GM19351 (cell line): ENCODE measurements around the gene VAV3.
A peak's percentile ranks its signal among the peaks of the same experiment; 100 is the strongest.
"Not testable (repeated sequence)": the region's sequence is repeated elsewhere in the genome, so short reads cannot be mapped to it uniquely, and the experiment has no call there.

Source experiments
- ATAC-seq: cut with Tn5 transposase; IDR thresholded peaks from one replicate; pipeline ENCODE4 v1.9.1; 2021; ENCODE audit warnings: mild to moderate bottlenecking, moderate library complexity; ENCODE audit not compliant: unreplicated experiment

VAV3 gene

GRCh38 chr1:107844541-107845194, 120.3 kb downstream of the VAV3 start:
- not testable (repeated sequence) for ATAC-seq

- no peak for ATAC-seq
Measured at GRCh38 chr1:107843989-107844388, 121.0 kb downstream of the VAV3 start.

GRCh38 chr1:107842241-107842640, 122.7 kb downstream of the VAV3 start:
- ATAC-seq: no peak

GRCh38 chr1:107840725-107841124, 124.3 kb downstream of the VAV3 start:
- no peak for ATAC-seq

DNA sequence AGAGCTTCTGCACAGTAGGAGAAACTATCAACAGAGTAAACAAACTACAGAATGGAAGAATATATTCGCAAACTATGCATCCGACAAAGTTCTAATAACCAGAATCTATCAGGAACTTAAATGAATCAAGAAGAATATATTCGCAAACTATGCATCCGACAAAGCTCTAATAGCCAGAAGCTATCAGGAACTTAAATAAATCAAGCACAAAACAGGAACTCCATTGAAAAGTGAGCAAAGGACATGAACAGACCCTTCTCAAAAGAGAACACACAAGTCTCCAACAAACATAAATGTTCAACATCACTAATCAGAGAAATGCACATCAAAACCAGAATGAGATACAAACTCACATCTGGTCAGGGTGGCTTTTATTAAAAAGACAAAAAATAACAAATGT, 126.9 kb downstream of the VAV3 start:
- ATAC-seq: no peak

DNA sequence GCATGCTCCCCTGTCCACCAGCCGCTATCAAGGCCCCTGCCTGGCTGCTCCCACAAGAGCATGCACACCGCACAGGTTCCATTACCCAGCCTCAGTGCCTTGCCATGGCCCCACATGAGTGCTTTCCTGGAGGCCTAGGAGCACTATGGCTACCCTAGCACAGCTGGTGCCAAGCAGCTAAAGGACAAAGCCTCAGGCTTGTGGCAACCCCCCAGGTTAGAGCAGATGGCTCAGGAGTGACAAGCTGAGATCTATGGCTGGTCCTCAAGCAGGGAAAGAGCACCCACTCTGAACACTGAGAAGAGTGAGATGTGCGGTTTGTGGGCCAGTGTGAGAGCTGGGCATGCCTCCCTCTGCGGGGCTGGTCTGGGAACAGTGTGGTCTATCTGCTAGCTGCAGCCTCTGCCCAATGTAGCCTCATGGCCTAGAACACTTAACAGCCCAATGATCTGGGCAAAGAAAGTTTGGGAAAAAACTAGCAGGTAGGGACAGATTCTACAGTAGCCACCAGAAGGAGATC, 129.8 kb downstream of the VAV3 start:
- no peak for ATAC-seq

GRCh38 chr1:107833061-107833460, 131.9 kb downstream of the VAV3 start:
- no peak for ATAC-seq

DNA sequence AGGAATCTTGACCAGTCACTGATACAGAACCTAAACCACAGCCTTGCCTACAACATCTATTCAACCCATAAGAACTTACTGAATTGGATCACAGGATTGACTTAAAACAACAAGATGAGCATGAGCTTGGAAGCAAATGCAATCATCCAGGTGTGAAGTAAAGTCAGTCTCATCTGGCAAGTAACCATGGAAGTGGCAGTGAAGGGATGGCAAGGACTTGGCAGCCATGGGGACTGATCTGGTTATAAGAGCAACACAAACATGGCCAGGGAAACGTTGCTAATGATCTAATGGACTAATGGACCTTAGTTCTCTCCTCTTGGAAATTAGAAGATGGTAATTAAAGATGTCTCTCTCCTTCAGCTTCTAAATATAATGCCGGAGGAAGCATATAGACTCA, 133.1 kb downstream of the VAV3 start:
- ATAC-seq: no peak

DNA sequence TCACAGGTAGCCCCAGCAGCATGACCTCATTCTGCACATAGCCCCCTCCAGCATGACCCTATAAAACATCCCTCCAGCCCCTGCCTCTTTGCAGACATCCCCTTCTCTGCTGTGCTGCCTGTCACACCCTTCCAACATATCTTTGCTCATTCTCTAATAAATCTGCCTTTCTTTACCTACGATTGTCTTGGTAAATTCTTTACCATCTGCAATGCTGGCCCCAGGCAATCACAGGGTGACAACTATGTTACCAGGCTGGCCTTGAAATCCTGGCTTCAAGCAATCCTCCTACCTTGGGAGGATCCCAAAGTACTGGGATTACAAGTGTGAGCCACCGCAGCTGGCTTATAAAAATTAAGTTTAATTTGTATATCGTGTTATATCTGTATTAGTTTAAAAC, 134.5 kb downstream of the VAV3 start:
- ATAC-seq: no peak

DNA sequence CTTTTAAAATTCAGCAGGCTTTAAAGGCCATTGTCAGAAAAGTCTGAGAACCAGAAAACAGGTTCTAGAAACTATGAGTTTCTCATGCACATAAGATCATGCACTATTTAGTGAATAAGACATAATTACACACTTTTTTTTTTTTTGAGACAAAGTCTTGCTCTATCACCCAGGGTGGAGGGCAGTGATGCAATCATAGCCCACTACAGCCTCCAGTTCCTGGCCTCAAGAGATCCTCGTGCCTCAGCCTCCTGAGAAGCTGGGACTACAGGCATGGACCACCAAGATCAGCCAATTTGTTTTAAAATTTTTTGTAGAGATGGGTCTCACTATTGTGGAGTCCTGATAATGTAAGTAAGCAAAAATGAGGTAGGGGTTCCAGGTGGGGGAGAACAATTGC, 134.9 kb downstream of the VAV3 start:
- ATAC-seq: no peak

GRCh38 chr1:107829036-107829770, 135.8 kb downstream of the VAV3 start:
- ATAC-seq: peak; percentile 71

DNA sequence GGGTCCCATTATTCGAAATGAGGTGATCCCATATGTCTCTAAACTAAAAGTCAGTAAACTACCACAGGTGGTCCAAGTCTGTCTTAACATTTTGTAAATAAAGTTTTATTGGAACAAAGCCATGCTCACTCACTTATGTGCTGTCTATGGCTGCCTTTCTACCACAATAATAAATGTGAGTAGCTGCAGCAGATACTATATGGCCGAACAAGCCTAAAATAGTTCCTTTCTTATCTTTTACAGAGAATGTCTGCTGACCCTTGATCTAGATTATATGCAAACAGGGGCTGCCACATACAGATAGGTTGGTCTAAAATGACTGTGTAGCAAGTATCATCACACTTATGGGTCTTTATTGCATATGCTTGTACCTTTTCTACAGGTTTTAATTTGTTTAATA, 140.0 kb downstream of the VAV3 start:
- ATAC-seq: no peak

GRCh38 chr1:107821340-107821739, 143.6 kb downstream of the VAV3 start:
- no peak for ATAC-seq

GRCh38 chr1:107820801-107821200, 144.2 kb downstream of the VAV3 start:
- ATAC-seq: no peak

GRCh38 chr1:107817935-107818334, 147.0 kb downstream of the VAV3 start:
- no peak for ATAC-seq

DNA sequence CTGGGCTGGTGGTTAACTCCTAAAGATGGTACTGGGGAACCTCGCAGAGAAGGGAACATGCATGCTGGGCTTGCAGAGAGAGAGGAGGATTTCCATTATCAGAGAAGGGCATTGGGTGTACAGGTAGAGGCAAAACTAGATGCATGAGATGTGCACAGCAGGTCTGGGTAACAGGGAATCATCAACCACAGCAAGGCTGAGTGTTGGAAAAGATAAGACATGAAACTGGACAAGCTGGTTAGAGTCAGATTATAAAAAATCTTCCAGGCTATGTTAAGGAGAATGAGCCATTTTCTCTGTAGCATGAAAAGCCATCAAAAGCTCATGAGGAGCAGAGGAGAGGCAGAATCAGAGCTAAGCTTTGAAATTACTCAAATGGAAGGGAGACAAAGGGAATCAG, 147.8 kb downstream of the VAV3 start:
- no peak for ATAC-seq

GRCh38 chr1:107810291-107810951, 154.6 kb downstream of the VAV3 start:
- ATAC-seq: no peak

- ATAC-seq: no peak
Measured at GRCh38 chr1:107807855-107808254, 157.1 kb downstream of the VAV3 start.

- ATAC-seq: no peak
Measured at GRCh38 chr1:107807405-107807804, 157.6 kb downstream of the VAV3 start.

- ATAC-seq: no peak
Measured at GRCh38 chr1:107806902-107807301, 158.1 kb downstream of the VAV3 start.

DNA sequence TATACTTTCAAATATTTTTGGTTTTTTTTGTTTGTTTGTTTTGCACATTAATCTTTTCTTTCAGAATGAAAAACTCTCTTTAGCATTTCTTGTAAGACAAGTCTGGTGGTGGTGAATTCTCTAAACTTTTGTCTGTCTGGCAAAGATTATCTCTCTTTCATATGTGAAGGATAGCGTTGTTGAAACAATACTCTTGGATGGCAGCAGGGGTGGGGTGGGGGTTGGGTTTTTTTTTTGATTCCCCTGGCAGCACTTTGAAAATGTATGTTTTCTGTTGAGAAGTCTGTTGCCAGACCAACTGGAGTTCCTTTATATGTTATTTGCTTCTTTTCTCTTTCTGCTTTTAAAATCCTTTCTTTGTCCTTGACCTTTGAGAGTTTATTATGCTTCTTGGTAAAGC, 160.2 kb downstream of the VAV3 start:
- ATAC-seq: no peak

DNA sequence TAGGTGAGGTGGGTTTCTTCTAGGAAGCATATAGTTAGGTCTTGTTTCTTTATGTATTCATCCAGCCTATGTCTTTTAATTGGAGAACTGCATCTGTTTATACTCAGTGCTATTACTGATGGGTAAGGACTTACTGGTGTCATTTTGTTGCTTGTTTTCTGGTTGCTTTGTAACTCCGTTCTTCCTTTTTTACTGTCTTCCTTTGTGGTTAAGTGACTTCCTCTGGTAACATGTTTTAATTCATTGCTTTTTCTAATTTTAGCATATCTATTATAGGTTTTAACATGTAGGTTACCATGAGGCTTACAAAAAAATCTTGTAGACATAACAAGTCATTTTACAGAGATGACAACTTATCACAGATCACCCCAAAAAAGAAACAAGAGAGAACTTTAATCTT, 160.8 kb downstream of the VAV3 start:
- no peak for ATAC-seq
